Uterus (tissue), 2 donors: ENCODE data around the gene SFMBT2.

Source experiments
- POLR2A ChIP-seq, 2 donors: fragments of 450-650 bp; IDR thresholded peaks; one replicate each; pipeline ENCODE4 v1.6.1; 2016; ENCODE audit warnings: antibody characterized with exemption in 2 of 2, mild to moderate bottlenecking in 1 of 2, moderate library complexity in 1 of 2
- TF ChIP-seq, protein P1 (sequence below), 4 experiments: fragments of 200-600 bp in 2 of 4; fragments of 450-650 bp in 2 of 4; sonication (generic) in 2 of 4; IDR thresholded peaks; one replicate each; pipeline ENCODE4 v1.5.1; 2016 to 2019; ENCODE audit warnings: antibody characterized with exemption in 4 of 4, mild to moderate bottlenecking in 2 of 4, moderate library complexity in 1 of 4

DNA sequence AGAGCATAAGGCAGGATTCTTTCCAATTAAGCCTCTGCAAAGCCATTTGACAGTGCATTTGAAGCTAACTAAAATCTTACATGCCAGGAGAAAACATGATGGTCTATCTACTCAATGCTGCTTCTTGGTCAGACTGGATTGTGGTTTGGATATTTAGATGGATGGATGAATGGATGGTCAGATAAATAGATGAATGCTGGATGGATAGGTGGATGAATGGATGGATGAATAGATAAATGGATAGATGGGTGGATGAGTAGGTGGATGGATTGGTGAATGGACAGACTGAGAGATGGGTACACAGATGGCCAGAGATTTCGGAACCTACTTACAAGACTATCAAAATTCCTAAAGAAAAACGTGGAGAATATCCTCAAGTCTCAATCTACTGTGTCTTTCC lies 127.6 kb downstream of the SFMBT2 start:
- TF ChIP-seq, protein P1, sequence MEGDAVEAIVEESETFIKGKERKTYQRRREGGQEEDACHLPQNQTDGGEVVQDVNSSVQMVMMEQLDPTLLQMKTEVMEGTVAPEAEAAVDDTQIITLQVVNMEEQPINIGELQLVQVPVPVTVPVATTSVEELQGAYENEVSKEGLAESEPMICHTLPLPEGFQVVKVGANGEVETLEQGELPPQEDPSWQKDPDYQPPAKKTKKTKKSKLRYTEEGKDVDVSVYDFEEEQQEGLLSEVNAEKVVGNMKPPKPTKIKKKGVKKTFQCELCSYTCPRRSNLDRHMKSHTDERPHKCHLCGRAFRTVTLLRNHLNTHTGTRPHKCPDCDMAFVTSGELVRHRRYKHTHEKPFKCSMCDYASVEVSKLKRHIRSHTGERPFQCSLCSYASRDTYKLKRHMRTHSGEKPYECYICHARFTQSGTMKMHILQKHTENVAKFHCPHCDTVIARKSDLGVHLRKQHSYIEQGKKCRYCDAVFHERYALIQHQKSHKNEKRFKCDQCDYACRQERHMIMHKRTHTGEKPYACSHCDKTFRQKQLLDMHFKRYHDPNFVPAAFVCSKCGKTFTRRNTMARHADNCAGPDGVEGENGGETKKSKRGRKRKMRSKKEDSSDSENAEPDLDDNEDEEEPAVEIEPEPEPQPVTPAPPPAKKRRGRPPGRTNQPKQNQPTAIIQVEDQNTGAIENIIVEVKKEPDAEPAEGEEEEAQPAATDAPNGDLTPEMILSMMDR (IDR thresholded peaks at IDR 0.05), result no peak
- no peak for TF ChIP-seq POLR2A (IDR thresholded peaks at IDR 0.05)
